ENCODE measurements around the gene CCND1. TPM values are rescaled to one million over a fixed set of nuclear protein-coding genes. Genes with fewer than 3 reads are reported as not detected.

CCND1 gene
- total RNA-seq, 1 experiment from 2014 or later: 331 TPM

DNA sequence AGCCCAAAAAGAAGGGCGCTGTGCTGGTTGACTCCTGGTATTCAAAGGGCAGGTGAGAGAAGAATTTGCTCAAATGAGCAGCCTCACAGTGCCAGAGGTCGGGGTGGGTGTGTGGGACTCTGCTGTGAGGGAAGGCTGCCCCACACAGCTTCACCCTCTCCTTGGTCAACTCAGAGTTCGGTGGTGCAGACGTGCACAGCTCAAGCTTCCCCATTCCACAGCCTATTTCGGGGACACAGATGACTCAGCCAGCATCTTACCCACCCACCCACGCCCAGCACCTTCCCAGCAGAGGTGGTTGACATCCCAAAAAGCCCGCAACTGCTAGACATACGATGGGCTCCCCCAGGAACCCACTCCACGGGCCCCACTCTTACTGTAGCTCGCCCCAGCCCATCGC lies 46.5 kb upstream of the CCND1 start:
- no peaks in the 10 kb centered on the region for H3K27me3 Mint-ChIP-seq (ENCODE audit: insufficient read depth, unreplicated experiment)

DNA sequence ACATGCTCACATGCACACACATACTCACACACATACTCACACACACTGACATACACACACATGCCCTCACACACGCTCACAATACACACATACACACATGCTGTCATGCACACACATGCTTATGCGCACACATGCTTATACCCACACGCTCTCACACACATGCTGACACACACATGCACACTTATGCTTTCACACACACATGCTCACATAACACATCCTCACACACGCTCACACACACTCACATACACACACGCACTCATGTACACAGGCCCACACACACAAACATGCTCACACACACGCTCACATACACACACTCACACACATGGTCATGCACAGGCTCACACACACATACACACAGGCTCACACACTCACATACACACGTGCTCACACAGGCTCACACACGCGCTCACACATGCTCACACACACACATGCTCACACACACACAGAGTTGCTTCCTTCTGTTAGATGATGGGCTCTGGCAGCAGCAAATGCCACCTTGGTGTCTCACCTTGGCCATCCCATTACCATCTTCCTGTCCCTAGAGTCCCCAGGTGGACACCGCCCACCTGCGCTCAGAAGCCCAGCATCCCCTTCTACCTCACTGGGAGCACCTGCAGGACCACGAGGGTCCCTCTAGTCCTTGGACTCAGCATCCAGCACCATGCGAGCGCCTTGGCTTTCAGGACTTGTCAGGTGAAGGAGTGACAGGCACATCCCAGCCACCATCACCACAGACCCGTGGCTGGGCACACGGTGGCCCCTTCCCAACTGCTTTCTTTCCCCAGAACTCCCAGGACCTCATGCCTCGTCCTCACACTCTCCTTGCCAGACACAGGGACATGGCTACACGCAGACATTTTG lies 44.9 kb upstream of the CCND1 start:
- H3K9me3 Mint-ChIP-seq (ENCODE audit: unreplicated experiment): no peaks in the 10 kb centered on the region
- ChIA-PET CTCF (no interaction called here), POLR2A (no interaction called here)
- no peak overlapping the region for H3K4me3 Mint-ChIP-seq (ENCODE audit: unreplicated experiment)
- no peak for DNase-seq
- no peaks in the 10 kb centered on the region for H3K36me3 Mint-ChIP-seq (ENCODE audit: insufficient read depth, unreplicated experiment)
- Histone ChIP-seq H3K27me3 (replicated peaks; ENCODE audit: control insufficient read depth, insufficient read depth, low read length) (no peaks in the 10 kb centered on the region), H3K4me3 (ENCODE audit: low read depth, low read length) (no peak overlapping the region), H3K4me1 (peaks cover 7% of the 10 kb centered on the region), H3K36me3 (ENCODE audit: control insufficient read depth, insufficient read depth, low read length) (no peaks in the 10 kb centered on the region), H3K9me3 (no peaks in the 10 kb centered on the region)
- TF ChIP-seq, protein P1, sequence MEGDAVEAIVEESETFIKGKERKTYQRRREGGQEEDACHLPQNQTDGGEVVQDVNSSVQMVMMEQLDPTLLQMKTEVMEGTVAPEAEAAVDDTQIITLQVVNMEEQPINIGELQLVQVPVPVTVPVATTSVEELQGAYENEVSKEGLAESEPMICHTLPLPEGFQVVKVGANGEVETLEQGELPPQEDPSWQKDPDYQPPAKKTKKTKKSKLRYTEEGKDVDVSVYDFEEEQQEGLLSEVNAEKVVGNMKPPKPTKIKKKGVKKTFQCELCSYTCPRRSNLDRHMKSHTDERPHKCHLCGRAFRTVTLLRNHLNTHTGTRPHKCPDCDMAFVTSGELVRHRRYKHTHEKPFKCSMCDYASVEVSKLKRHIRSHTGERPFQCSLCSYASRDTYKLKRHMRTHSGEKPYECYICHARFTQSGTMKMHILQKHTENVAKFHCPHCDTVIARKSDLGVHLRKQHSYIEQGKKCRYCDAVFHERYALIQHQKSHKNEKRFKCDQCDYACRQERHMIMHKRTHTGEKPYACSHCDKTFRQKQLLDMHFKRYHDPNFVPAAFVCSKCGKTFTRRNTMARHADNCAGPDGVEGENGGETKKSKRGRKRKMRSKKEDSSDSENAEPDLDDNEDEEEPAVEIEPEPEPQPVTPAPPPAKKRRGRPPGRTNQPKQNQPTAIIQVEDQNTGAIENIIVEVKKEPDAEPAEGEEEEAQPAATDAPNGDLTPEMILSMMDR (IDR thresholded peaks at IDR 0.05; ENCODE audit: insufficient read depth in 1 of 2, low read depth in 1 of 2, low read length in 1 of 2, severe bottlenecking in 1 of 2, unreplicated experiment in 1 of 2): no peak
- H3K27me3 Mint-ChIP-seq (ENCODE audit: insufficient read depth, unreplicated experiment): no peaks in the 10 kb centered on the region
- no TSS peak for BruUV-seq (replicated peaks)
- intact Hi-C loops (cut with micrococcal nuclease; ENCODE audit: unreplicated experiment): no loop called here
- H3K4me1 Mint-ChIP-seq (ENCODE audit: low read depth, unreplicated experiment): peaks cover 3% of the 10 kb centered on the region
- H3K27ac Mint-ChIP-seq (ENCODE audit: unreplicated experiment): no peak overlapping the region

More for the DNA sequence above, 46.5 kb upstream of the CCND1 start:
- intact Hi-C loops (cut with micrococcal nuclease; ENCODE audit: unreplicated experiment): no loop called here
- Histone ChIP-seq H3K9me3 (peaks cover 5% of the 10 kb centered on the region; the same call in 1 of the 2 replicates), H3K27me3 (replicated peaks; ENCODE audit: control insufficient read depth, insufficient read depth, low read length) (no peaks in the 10 kb centered on the region), H3K36me3 (ENCODE audit: control insufficient read depth, insufficient read depth, low read length) (no peaks in the 10 kb centered on the region), H3K4me1 (no peaks in the 10 kb centered on the region), H3K4me3 (ENCODE audit: low read depth, low read length) (no peak overlapping the region)
- no peak overlapping the region for H3K27ac Mint-ChIP-seq (ENCODE audit: unreplicated experiment)
- TF ChIP-seq, protein P1 (IDR thresholded peaks at IDR 0.05; ENCODE audit: insufficient read depth in 1 of 2, low read depth in 1 of 2, low read length in 1 of 2, severe bottlenecking in 1 of 2, unreplicated experiment in 1 of 2): no peak
- no peak overlapping the region for H3K4me3 Mint-ChIP-seq (ENCODE audit: unreplicated experiment)
- H3K9me3 Mint-ChIP-seq (ENCODE audit: unreplicated experiment): no peaks in the 10 kb centered on the region
- H3K4me1 Mint-ChIP-seq (ENCODE audit: low read depth, unreplicated experiment): no peaks in the 10 kb centered on the region
- peaks cover 6% of the 10 kb centered on the region for H3K36me3 Mint-ChIP-seq (ENCODE audit: insufficient read depth, unreplicated experiment)
- no peak for DNase-seq
- CTCF ChIA-PET: no interaction called here
- POLR2A ChIA-PET: no interaction called here
- BruUV-seq (replicated peaks): no TSS peak

DNA sequence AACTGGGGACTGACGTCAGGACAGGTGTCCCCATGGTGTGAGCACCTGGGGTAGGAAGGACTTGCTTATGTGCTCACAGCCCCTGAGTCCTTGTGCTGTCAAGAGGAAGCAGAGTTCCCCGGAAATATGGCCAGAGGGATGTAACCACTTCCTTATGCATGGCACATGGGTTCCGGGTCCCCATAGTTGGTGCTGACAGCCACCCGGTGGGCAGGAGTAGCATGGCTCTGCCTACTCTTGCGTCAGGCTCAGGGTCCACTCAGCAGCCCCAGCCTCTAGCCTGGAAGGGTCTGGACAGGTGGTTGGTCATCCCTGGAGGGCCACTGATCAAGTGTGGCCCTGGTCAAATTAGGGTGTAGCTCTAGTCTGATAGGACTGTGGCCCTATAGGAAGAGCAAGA lies 42.8 kb upstream of the CCND1 start:
- no TSS peak for BruUV-seq (replicated peaks)
- no peaks in the 10 kb centered on the region for H3K9me3 ChIP-seq
- intact Hi-C loops (cut with micrococcal nuclease; ENCODE audit: unreplicated experiment): no loop called here
- H3K4me3 ChIP-seq (ENCODE audit: low read depth, low read length): no peak overlapping the region
- POLR2A ChIA-PET: no interaction called here
- peak in 1 of 2 experiments; percentile 55 for DNase-seq
- Mint-ChIP-seq H3K9me3 (ENCODE audit: unreplicated experiment) (no peaks in the 10 kb centered on the region), H3K27me3 (ENCODE audit: insufficient read depth, unreplicated experiment) (no peaks in the 10 kb centered on the region), H3K36me3 (ENCODE audit: insufficient read depth, unreplicated experiment) (no peaks in the 10 kb centered on the region), H3K4me1 (ENCODE audit: low read depth, unreplicated experiment) (peaks cover 24% of the 10 kb centered on the region), H3K4me3 (ENCODE audit: unreplicated experiment) (no peak overlapping the region), H3K27ac (ENCODE audit: unreplicated experiment) (no peak overlapping the region)
- H3K4me1 ChIP-seq: peaks cover 19% of the 10 kb centered on the region
- TF ChIP-seq, protein P1 (IDR thresholded peaks at IDR 0.05; ENCODE audit: insufficient read depth in 1 of 2, low read depth in 1 of 2, low read length in 1 of 2, severe bottlenecking in 1 of 2, unreplicated experiment in 1 of 2): peak in 1 of 2 experiments; percentile 36
- no peaks in the 10 kb centered on the region for H3K36me3 ChIP-seq (ENCODE audit: control insufficient read depth, insufficient read depth, low read length)
- CTCF ChIA-PET: interaction anchor here (0.8 kb wide), 1 partner anchor 155 kb away, joined by 3 read pairs; no protein-coding TSS in a partner anchor
- H3K27me3 ChIP-seq (replicated peaks; ENCODE audit: control insufficient read depth, insufficient read depth, low read length): no peaks in the 10 kb centered on the region
